ENCODE data around the gene CIROP. TPM values are rescaled to one million over a fixed set of nuclear protein-coding genes. Genes with fewer than 3 reads are reported as not detected.

Gene CIROP
- total RNA-seq, 1 experiment from 2014 or later = not detected

DNA sequence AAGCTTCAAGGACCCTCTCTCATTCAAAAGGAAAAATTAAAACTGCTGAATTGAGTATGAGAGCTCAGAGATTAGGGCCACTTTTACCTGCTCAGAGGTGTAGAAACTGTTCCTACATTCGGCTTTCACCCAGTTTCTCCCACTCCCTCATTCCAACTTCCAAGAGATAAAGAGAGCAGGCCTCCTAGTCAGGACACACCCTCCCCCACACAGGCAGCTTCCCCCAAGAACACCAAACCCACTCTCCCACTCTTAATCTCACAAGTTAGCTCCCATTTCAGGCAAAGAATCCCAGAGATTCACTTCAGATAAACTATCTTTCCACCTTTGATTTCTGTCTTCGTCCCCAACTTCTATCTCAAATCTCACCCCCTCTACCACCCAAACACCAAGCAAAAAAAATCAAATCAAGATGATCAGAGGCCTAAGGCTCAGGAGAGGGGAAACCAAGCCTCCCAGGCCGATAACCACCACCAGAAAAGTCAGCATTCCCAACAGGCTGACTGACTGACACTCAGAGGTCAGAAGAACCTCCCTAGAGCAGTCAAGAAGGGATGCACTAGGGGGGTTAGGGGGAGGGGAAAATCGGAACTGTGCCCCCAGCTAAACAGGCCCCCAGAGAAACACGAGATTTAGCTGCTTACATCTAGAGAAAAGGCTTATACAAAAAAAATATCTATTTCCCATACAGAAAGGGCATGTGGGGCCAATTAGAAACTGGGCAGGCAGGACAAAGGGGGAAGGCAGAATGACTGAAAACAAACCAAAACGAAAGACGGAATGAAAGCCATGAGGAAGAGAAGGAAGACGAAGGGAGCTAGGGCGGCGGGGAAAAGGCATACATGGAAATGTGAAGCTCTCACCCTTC is 34.3 kb downstream of the CIROP start:
- H3K4me1 Mint-ChIP-seq (ENCODE audit: insufficient read depth, unreplicated experiment) = peaks cover 26% of the 10 kb centered on the region
- no TSS peak for BruUV-seq (replicated peaks)
- H3K27ac Mint-ChIP-seq (ENCODE audit: low read depth, unreplicated experiment) = peak overlapping the region; percentile 88
- H3K4me3 Mint-ChIP-seq (ENCODE audit: unreplicated experiment) = peak overlapping the region; percentile 85
- DNase-seq (ENCODE audit: unreplicated experiment) = no peak
- POLR2A ChIA-PET = interaction anchor here (0.6 to 3.2 kb wide), 23 partner anchors 8 to 305 kb away, joined by 3 to 66 read pairs (median 4); partner anchors contain the start of genes ACIN1, AJUBA, C14orf119 and HAUS4
- intact Hi-C loops (cut with micrococcal nuclease) = no loop called here
- H3K9me3 Mint-ChIP-seq (ENCODE audit: unreplicated experiment) = no peaks in the 10 kb centered on the region
- H3K27me3 Mint-ChIP-seq (ENCODE audit: insufficient read depth, unreplicated experiment) = no peaks in the 10 kb centered on the region
- H3K36me3 Mint-ChIP-seq (ENCODE audit: insufficient read depth, unreplicated experiment) = peaks cover 82% of the 10 kb centered on the region
- TF ChIP-seq, protein P1, sequence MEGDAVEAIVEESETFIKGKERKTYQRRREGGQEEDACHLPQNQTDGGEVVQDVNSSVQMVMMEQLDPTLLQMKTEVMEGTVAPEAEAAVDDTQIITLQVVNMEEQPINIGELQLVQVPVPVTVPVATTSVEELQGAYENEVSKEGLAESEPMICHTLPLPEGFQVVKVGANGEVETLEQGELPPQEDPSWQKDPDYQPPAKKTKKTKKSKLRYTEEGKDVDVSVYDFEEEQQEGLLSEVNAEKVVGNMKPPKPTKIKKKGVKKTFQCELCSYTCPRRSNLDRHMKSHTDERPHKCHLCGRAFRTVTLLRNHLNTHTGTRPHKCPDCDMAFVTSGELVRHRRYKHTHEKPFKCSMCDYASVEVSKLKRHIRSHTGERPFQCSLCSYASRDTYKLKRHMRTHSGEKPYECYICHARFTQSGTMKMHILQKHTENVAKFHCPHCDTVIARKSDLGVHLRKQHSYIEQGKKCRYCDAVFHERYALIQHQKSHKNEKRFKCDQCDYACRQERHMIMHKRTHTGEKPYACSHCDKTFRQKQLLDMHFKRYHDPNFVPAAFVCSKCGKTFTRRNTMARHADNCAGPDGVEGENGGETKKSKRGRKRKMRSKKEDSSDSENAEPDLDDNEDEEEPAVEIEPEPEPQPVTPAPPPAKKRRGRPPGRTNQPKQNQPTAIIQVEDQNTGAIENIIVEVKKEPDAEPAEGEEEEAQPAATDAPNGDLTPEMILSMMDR (IDR thresholded peaks at IDR 0.05; ENCODE audit: unreplicated experiment) = no peak
- CTCF ChIA-PET = interaction anchor here (0.6 to 3.7 kb wide), 29 partner anchors 9 to 1969 kb away, joined by 3 to 27 read pairs (median 4); partner anchors contain the start of genes ACIN1 and C14orf119

DNA sequence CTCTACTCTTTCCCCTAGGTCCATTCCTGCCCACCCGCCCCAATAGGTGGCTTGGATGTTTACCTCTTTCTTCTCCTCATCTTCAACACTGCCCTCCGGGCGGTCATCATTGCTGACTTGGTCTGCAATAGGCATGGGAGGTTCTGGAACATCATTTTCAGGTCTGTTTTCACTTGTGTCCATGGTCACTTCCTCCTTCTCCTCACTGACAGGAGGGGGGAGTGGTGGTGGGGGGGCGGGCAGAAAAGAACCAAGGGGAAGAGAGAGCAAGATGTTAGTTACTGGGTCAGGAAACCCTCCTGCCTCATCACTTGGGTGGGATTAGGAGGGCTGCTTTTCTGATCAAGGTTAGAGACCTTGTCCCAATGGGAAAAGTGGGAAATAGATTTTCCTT is 35.4 kb downstream of the CIROP start:
- Mint-ChIP-seq H3K4me1 (ENCODE audit: insufficient read depth, unreplicated experiment) (peaks cover 26% of the 10 kb centered on the region), H3K36me3 (ENCODE audit: insufficient read depth, unreplicated experiment) (peaks cover 82% of the 10 kb centered on the region), H3K4me3 (ENCODE audit: unreplicated experiment) (no peak overlapping the region), H3K27ac (ENCODE audit: low read depth, unreplicated experiment) (no peak overlapping the region), H3K9me3 (ENCODE audit: unreplicated experiment) (no peaks in the 10 kb centered on the region), H3K27me3 (ENCODE audit: insufficient read depth, unreplicated experiment) (no peaks in the 10 kb centered on the region)
- intact Hi-C loops (cut with micrococcal nuclease) = loop anchor here (1.0 kb wide), 1 partner anchor 40 kb away; no protein-coding TSS in a partner anchor
- CTCF ChIA-PET = interaction anchor here (0.6 to 16.3 kb wide), 52 partner anchors 10 to 1618 kb away, joined by 3 to 620 read pairs (median 6); partner anchors contain the start of genes ACIN1, AJUBA, C14orf119 and CDH24
- DNase-seq (ENCODE audit: unreplicated experiment) = no peak
- TF ChIP-seq, protein P1 (IDR thresholded peaks at IDR 0.05; ENCODE audit: unreplicated experiment) = no peak
- BruUV-seq (replicated peaks) = TSS peak; percentile 0
- POLR2A ChIA-PET = interaction anchor here (0.7 to 1.9 kb wide), 12 partner anchors 9 to 233 kb away, joined by 3 to 27 read pairs (median 4); partner anchors contain the start of genes ACIN1, AJUBA, C14orf119 and CDH24

DNA sequence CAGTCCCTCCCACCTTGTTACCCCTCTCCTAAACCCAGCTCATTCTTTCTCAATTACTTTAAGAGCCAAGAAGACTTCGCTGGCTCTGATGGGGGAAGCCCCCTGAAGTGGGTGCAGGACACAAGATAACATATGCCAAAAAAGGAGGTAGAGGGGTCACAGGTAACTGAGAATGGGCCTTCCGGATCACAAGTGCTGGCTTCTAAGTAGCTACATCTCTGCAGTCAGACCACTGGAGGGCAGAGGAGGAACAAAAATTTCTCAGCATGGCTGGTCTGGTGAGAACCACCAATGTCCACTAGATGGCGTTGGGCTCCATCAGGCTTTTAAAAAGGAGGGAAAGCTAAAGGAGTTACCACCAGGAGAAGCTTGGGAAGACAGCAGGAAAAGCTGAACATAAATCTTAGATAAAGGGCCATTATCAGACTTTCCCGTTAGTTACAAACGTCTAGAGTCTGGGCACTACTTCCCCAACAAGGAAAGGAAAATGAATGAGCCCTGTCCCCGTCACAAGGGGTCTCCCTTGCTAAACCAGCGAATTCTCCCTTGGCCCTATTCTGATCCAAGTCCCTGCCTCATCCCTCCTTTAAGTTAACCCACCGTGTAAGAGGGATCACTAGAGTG is 35.9 kb downstream of the CIROP start:
- Mint-ChIP-seq H3K9me3 (ENCODE audit: unreplicated experiment) (no peaks in the 10 kb centered on the region), H3K36me3 (ENCODE audit: insufficient read depth, unreplicated experiment) (peaks cover 82% of the 10 kb centered on the region), H3K27ac (ENCODE audit: low read depth, unreplicated experiment) (no peak overlapping the region), H3K4me1 (ENCODE audit: insufficient read depth, unreplicated experiment) (peaks cover 26% of the 10 kb centered on the region), H3K4me3 (ENCODE audit: unreplicated experiment) (peak overlapping the region; percentile 50), H3K27me3 (ENCODE audit: insufficient read depth, unreplicated experiment) (no peaks in the 10 kb centered on the region)
- intact Hi-C loops (cut with micrococcal nuclease) = loop anchor here (1.0 kb wide), 1 partner anchor 40 kb away; no protein-coding TSS in a partner anchor
- no TSS peak for BruUV-seq (replicated peaks)
- DNase-seq (ENCODE audit: unreplicated experiment) = peak; percentile 93
- CTCF ChIA-PET = interaction anchor here (0.6 to 16.3 kb wide), 72 partner anchors 10 to 1618 kb away, joined by 3 to 620 read pairs (median 5); partner anchors contain the start of genes ACIN1, AJUBA, C14orf119 and CDH24
- TF ChIP-seq, protein P1 (IDR thresholded peaks at IDR 0.05; ENCODE audit: unreplicated experiment) = peak; percentile 94
- POLR2A ChIA-PET = interaction anchor here (0.6 to 1.9 kb wide), 18 partner anchors 9 to 301 kb away, joined by 3 to 27 read pairs (median 3); partner anchors contain the start of genes ACIN1, AJUBA, C14orf119 and CDH24
